Transverse colon (tissue), 3 donors: ENCODE measurements around the gene TFDP2.

Experiments used
- CTCF ChIP-seq, 5 experiments: fragments of 200-600 bp in 3 of 5; fragments of 450-650 bp in 2 of 5; sonication (generic) in 3 of 5; IDR thresholded peaks; 1 replicate in 2 of 5; 2 replicates in 3 of 5; pipeline ENCODE4 v1.5.1; 2016 to 2017; ENCODE audit warnings: antibody characterized with exemption in 5 of 5, inconsistent platforms in 3 of 5, mild to moderate bottlenecking in 2 of 5, moderate library complexity in 1 of 5
- POLR2A ChIP-seq: fragments of 450-650 bp; IDR thresholded peaks from one replicate; pipeline ENCODE4 v1.6.1; 2016; ENCODE audit warnings: antibody characterized with exemption, mild to moderate bottlenecking, moderate library complexity

DNA sequence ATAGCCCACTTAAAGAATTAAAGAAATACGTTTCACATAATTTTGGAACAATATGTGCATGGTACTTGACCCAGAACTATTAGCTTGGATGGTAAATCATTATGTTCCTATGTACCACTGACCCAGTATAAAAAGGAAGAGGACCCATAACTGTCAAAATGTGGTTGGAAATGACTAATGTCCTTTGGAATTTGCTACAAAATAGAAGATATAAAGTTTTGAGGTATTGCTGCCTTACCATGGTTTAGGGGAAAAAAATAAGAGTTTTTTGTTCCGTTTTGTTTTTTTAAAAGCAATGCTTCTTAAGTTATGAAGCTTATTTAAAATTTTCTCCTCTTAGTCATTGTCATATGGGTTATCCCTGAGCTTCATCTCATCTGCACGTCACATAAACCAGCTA lies 15.8 kb upstream of the TFDP2 start:
- no peak for TF ChIP-seq POLR2A
- TF ChIP-seq CTCF (IDR thresholded peaks at IDR 0.05), result no peak
